Stimulated activated CD8-positive, alpha-beta memory T cell treated with anti-CD3 and anti-CD28 coated beads, Interleukin-4, amount 100 ng/mL, for 1 hour (primary cell): ENCODE results near the gene XRCC5.

Experiments
- DNase-seq, 2 donors: peaks; one replicate each; pipeline ENCODE4 v3.0.0-alpha.2; 2020; ENCODE audit warnings: low read depth in 2 of 2, low spot score in 1 of 2

The XRCC5 gene

GRCh38 chr2:216083464-216084281, 25.5 kb upstream of the XRCC5 start:
- DNase-seq = no peak

- no peak for DNase-seq
These were observed 24.6 kb upstream of the XRCC5 start for GRCh38 chr2:216084547-216084946.

GRCh38 chr2:216086207-216086893, 22.8 kb upstream of the XRCC5 start:
- DNase-seq = no peak

- DNase-seq = no peak
These were observed 18.8 kb upstream of the XRCC5 start for GRCh38 chr2:216090369-216090786.

- no peak for DNase-seq
These were observed 16.5 kb upstream of the XRCC5 start for GRCh38 chr2:216092646-216093045.

- no peak for DNase-seq
These were observed 14.4 kb upstream of the XRCC5 start for GRCh38 chr2:216094701-216095100.

GRCh38 chr2:216098421-216099334, 10.5 kb upstream of the XRCC5 start:
- DNase-seq = no peak

GRCh38 chr2:216101109-216101508, 8.0 kb upstream of the XRCC5 start:
- no peak for DNase-seq

GRCh38 chr2:216103213-216103612, 5.9 kb upstream of the XRCC5 start:
- no peak for DNase-seq

GRCh38 chr2:216104691-216105090, 4.5 kb upstream of the XRCC5 start:
- no peak for DNase-seq

- no peak for DNase-seq
These were observed 1.8 kb upstream of the XRCC5 start for GRCh38 chr2:216107320-216107719.

GRCh38 chr2:216107760-216108159, 1.4 kb upstream of the XRCC5 start:
- no peak for DNase-seq

GRCh38 chr2:216108310-216108966, 710 bp upstream of the XRCC5 start:
- DNase-seq = no peak

- no peak for DNase-seq
These were observed 940 bp downstream of the XRCC5 start for GRCh38 chr2:216109962-216110614.

GRCh38 chr2:216110620-216111019, 1.5 kb downstream of the XRCC5 start:
- no peak for DNase-seq

GRCh38 chr2:216111122-216111521, 2.0 kb downstream of the XRCC5 start:
- DNase-seq = no peak

- no peak for DNase-seq
These were observed 3.8 kb downstream of the XRCC5 start for GRCh38 chr2:216112926-216113325.

GRCh38 chr2:216113572-216113971, 4.4 kb downstream of the XRCC5 start:
- DNase-seq = no peak

- no peak for DNase-seq
These were observed 5.2 kb downstream of the XRCC5 start for GRCh38 chr2:216114382-216114713.

- peak; percentile 92 to 95 for DNase-seq
These were observed 5.8 kb downstream of the XRCC5 start for GRCh38 chr2:216114714-216115531.
